Endodermal cell (in vitro differentiated cells): Measurements from ENCODE around the gene PRELID3B. TPM values are rescaled to one million over a fixed set of nuclear protein-coding genes. Genes with fewer than 3 reads are reported as not detected.
A peak's percentile ranks its signal among the peaks of the same experiment; 100 is the strongest.

ENCODE experiments used
- DNase-seq: peaks from one replicate; pipeline ENCODE4 v3.0.0-alpha.2; 2017
- H3K27ac ChIP-seq: 2 replicates; pipeline ENCODE4 v1.5.1; 2013; ENCODE audit warnings: mild to moderate bottlenecking, low read depth, low read length, moderate library complexity
- H3K27me3 ChIP-seq: 2 replicates; pipeline ENCODE4 v1.6.1; 2013; ENCODE audit warnings: mild to moderate bottlenecking, low read length, moderate library complexity; ENCODE audit not compliant: insufficient read depth, control insufficient read depth, poor library complexity, severe bottlenecking
- H3K36me3 ChIP-seq: 2 replicates; pipeline ENCODE4 v1.7.0; 2013; ENCODE audit warnings: mild to moderate bottlenecking, low read length, moderate library complexity; ENCODE audit not compliant: control insufficient read depth, insufficient read depth
- H3K4me1 ChIP-seq: one replicate; pipeline ENCODE4 v1.7.0; 2013; ENCODE audit warnings: low read length; ENCODE audit not compliant: control insufficient read depth, insufficient read depth
- H3K4me3 ChIP-seq: 2 replicates; pipeline ENCODE4 v1.5.1; 2013; ENCODE audit warnings: mild to moderate bottlenecking, low read length, moderate library complexity
- H3K9ac ChIP-seq: 2 replicates; pipeline ENCODE4 v1.6.1; 2013; ENCODE audit warnings: mild to moderate bottlenecking, low read length, moderate library complexity; ENCODE audit not compliant: poor library complexity, severe bottlenecking; ENCODE audit errors: extremely low read depth
- H3K9me3 ChIP-seq: 2 replicates; pipeline ENCODE4 v1.6.1; 2013; ENCODE audit warnings: mild to moderate bottlenecking, low read length, moderate library complexity; ENCODE audit not compliant: control insufficient read depth
- H3K27ac Mint-ChIP-seq: 2 replicates; pipeline ENCODE4 v1.8.0; 2020; ENCODE audit warnings: mixed read lengths
- H3K27me3 Mint-ChIP-seq: 2 replicates; pipeline ENCODE4 v1.8.0; 2021; ENCODE audit warnings: mild to moderate bottlenecking, mixed read lengths; ENCODE audit not compliant: insufficient read depth
- H3K36me3 Mint-ChIP-seq: 2 replicates; pipeline ENCODE4 v1.8.0; 2020; ENCODE audit warnings: low read depth, mixed read lengths
- H3K4me1 Mint-ChIP-seq: 2 replicates; pipeline ENCODE4 v1.8.0; 2020; ENCODE audit warnings: mixed read lengths
- H3K4me3 Mint-ChIP-seq: 2 replicates; pipeline ENCODE4 v1.8.0; 2020; ENCODE audit warnings: mild to moderate bottlenecking, moderate library complexity, mixed read lengths
- H3K9me3 Mint-ChIP-seq: 2 replicates; pipeline ENCODE4 v1.8.0; 2020; ENCODE audit warnings: mild to moderate bottlenecking, mixed read lengths
- WGBS, 2 experiments: methylation state at CpG; one replicate each; pipeline versions ENCODE4 v1.1.5 to v1.1.7; 2013; ENCODE audit warnings: missing lambda C conversion rate in 2 of 2, mixed read lengths in 1 of 2; ENCODE audit not compliant: insufficient coverage in 1 of 2, insufficient read length in 1 of 2; 5-methylcytosine and 5-hydroxymethylcytosine counted together
- total RNA-seq, 2 donors: library from RNA; stranded (reverse); fragmentation: NEBNext Ultra II Directional in 1 of 2; extraction: Animal tissue kit (Norgen Biotek cat#: 25700) in 1 of 2; gene quantifications; 2 replicates in 1 of 2; 3 replicates in 1 of 2; pipeline ENCODE4 v1.2.1, GENCODE V29; 2021
- TF ChIP-seq, protein P1 (sequence below): fragments of 200-600 bp; sonication (generic); conservative IDR thresholded peaks from 2 replicates; pipeline ENCODE4 v1.5.0; 2021; ENCODE audit warnings: antibody characterized with exemption, mild to moderate bottlenecking

Gene PRELID3B
- total RNA-seq, 2 donors from 2014 or later, result 48.6 to 50.8 TPM

DNA sequence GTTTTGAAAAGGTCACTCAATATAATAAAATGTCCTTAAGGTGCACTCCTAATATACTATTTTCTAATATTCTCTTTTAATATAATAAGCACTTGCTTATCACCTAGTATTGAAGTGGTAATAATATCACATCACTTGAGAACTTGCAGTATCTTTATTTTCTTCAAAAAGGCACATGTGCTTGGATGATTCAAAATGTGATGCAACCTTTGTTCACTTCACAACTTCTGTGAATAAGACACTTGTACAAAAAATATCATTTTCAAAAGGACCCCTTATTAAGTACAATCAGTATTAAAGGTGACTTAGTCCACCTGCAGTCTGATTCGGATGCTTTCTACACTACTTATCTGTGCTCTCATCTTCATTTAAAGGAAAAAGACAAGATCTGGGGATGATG is 3.4 kb downstream of the PRELID3B start:
- Mint-ChIP-seq H3K4me1 (peaks cover 12% of the 10 kb centered on the region), H3K27ac (no peak overlapping the region), H3K4me3 (no peak overlapping the region), H3K27me3 (peaks cover 7% of the 10 kb centered on the region), H3K9me3 (no peaks in the 10 kb centered on the region), H3K36me3 (peaks cover 46% of the 10 kb centered on the region)
- TF ChIP-seq, protein P1, sequence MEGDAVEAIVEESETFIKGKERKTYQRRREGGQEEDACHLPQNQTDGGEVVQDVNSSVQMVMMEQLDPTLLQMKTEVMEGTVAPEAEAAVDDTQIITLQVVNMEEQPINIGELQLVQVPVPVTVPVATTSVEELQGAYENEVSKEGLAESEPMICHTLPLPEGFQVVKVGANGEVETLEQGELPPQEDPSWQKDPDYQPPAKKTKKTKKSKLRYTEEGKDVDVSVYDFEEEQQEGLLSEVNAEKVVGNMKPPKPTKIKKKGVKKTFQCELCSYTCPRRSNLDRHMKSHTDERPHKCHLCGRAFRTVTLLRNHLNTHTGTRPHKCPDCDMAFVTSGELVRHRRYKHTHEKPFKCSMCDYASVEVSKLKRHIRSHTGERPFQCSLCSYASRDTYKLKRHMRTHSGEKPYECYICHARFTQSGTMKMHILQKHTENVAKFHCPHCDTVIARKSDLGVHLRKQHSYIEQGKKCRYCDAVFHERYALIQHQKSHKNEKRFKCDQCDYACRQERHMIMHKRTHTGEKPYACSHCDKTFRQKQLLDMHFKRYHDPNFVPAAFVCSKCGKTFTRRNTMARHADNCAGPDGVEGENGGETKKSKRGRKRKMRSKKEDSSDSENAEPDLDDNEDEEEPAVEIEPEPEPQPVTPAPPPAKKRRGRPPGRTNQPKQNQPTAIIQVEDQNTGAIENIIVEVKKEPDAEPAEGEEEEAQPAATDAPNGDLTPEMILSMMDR, result no peak
- Histone ChIP-seq H3K27ac (no peak overlapping the region), H3K9me3 (no peaks in the 10 kb centered on the region), H3K27me3 (no peaks in the 10 kb centered on the region), H3K36me3 (peaks cover 52% of the 10 kb centered on the region), H3K4me1 (no peaks in the 10 kb centered on the region), H3K4me3 (no peak overlapping the region), H3K9ac (no peak overlapping the region)
- DNase-seq, result no peak
- WGBS, 2 experiments, result 97 to 100% methylated on average over 1 of the region's 1 CpG

DNA sequence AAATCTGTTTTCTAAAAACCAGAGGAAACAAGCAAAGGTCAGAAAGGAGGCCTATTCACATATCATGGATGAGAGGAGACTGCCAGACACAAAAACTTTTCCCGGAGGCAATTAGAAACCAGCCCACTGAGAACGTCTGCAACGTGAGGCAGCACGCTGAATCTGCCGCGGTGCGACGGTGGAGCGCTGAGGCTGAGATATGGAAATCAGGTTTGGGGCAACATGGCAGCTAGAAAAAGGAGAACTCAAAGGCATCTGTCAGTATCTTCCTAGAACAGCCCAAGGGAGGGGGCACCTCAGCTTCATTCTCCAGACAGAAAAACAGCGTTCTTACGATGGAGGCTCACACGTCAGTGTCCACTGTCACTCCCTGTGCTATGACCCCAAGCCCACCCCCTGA is 5.2 kb downstream of the PRELID3B start:
- Histone ChIP-seq H3K4me3 (no peak overlapping the region), H3K4me1 (no peaks in the 10 kb centered on the region), H3K27ac (peak overlapping the region; percentile 25), H3K9me3 (no peaks in the 10 kb centered on the region), H3K27me3 (no peaks in the 10 kb centered on the region), H3K36me3 (peaks cover 59% of the 10 kb centered on the region), H3K9ac (no peak overlapping the region)
- no peaks in the 10 kb centered on the region for H3K9me3 Mint-ChIP-seq
- WGBS, 2 experiments, result 86 to 94% methylated on average over 11 to 12 of the region's 12 CpGs
- no peak for DNase-seq
- no peak overlapping the region for H3K27ac Mint-ChIP-seq
- no peaks in the 10 kb centered on the region for H3K27me3 Mint-ChIP-seq
- H3K36me3 Mint-ChIP-seq, result peaks cover 52% of the 10 kb centered on the region
- H3K4me3 Mint-ChIP-seq, result no peak overlapping the region
- peaks cover 9% of the 10 kb centered on the region for H3K4me1 Mint-ChIP-seq
- TF ChIP-seq, protein P1, result no peak

DNA sequence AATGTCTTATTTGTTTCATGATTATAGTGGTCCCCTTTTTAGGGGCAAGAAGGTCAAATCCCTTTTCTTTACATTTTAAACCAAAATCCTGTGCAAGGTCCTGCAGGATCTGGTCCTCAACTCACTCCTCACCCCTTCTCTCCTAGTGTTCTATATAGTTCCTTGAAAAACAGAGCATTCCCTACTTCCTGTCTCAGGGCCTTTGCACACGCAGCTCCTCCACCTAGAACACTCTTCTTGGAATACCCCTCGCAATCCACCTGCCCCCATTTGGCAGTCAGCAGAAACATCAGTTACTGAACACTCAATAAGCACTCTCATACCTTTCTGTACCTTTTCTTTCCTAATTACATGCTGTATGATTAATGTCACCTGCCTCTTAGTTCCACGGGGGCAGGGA is 7.2 kb downstream of the PRELID3B start:
- Histone ChIP-seq H3K9me3 (no peaks in the 10 kb centered on the region), H3K27ac (no peak overlapping the region), H3K4me1 (peaks cover 3% of the 10 kb centered on the region), H3K27me3 (no peaks in the 10 kb centered on the region), H3K4me3 (no peak overlapping the region), H3K36me3 (peaks cover 59% of the 10 kb centered on the region), H3K9ac (no peak overlapping the region)
- Mint-ChIP-seq H3K4me1 (peaks cover 1% of the 10 kb centered on the region), H3K4me3 (no peak overlapping the region), H3K27ac (no peak overlapping the region), H3K27me3 (peaks cover 8% of the 10 kb centered on the region), H3K36me3 (peaks cover 46% of the 10 kb centered on the region), H3K9me3 (no peaks in the 10 kb centered on the region)
- no peak for DNase-seq
- WGBS, 2 experiments, result 91 to 95% methylated on average over 3 of the region's 3 CpGs
- TF ChIP-seq, protein P1, result no peak
